K562 (cell line): Measurements from ENCODE around the gene LY6G6F. TPM values are rescaled to one million over a fixed set of nuclear protein-coding genes. Genes with fewer than 3 reads are reported as not detected.

Source experiments
- ATF2 ChIP-seq: sonication (generic); formaldehyde crosslinking; IDR thresholded peaks from 2 replicates; pipeline ENCODE4 v1.8.1; 2022; ENCODE audit warnings: missing genetic modification reagents
- ATF7 ChIP-seq: fragments of 450-650 bp; IDR thresholded peaks from 2 replicates; pipeline ENCODE4 v1.7.1; 2014; ENCODE audit warnings: mild to moderate bottlenecking, moderate library complexity
- CEBPG ChIP-seq, 3 experiments: fragments of 200-800 bp in 1 of 3; sonication (Bioruptor generic) in 1 of 3; sonication (generic) in 1 of 3; formaldehyde crosslinking in 1 of 3; IDR thresholded peaks in 2 of 3; conservative IDR thresholded peaks in 1 of 3; 2 replicates each; pipeline versions ENCODE4 v1.6.1 to v1.8.0; 2016 to 2022; ENCODE audit warnings: missing compliant biosample characterization in 2 of 3, missing genetic modification characterization in 2 of 3, mild to moderate bottlenecking in 1 of 3, missing genetic modification reagents in 1 of 3
- ETV6 ChIP-seq, 3 experiments: fragments of 150-350 bp in 1 of 3; sonication (generic) in 1 of 3; formaldehyde crosslinking in 1 of 3; IDR thresholded peaks; 2 replicates each; pipeline versions ENCODE4 v1.6.1 to v1.8.0; 2014 to 2022; ENCODE audit warnings: borderline replicate concordance in 2 of 3, low read depth in 2 of 3, antibody characterized with exemption in 1 of 3, low read length in 1 of 3, mild to moderate bottlenecking in 1 of 3, missing genetic modification reagents in 1 of 3
- EWSR1 ChIP-seq: fragments of 450-650 bp; IDR thresholded peaks from 2 replicates; pipeline ENCODE4 v1.6.1; 2018; ENCODE audit warnings: borderline replicate concordance, mild to moderate bottlenecking, low read depth, moderate library complexity; ENCODE audit not compliant: partially characterized antibody
- HDAC2 ChIP-seq: fragments of 450-650 bp; IDR thresholded peaks from 2 replicates; pipeline ENCODE4 v1.6.1; 2016; ENCODE audit warnings: mild to moderate bottlenecking
- HMGN3 ChIP-seq: IDR thresholded peaks from 2 replicates; pipeline ENCODE4 v1.6.1; 2011; ENCODE audit warnings: borderline replicate concordance, low read depth, mild to moderate bottlenecking, mixed read lengths, low read length; ENCODE audit not compliant: insufficient read length; ENCODE audit errors: extremely low read depth
- ILK ChIP-seq: fragments of 450-650 bp; IDR thresholded peaks from 2 replicates; pipeline ENCODE4 v1.6.1; 2016; ENCODE audit warnings: missing genetic modification characterization, low read depth, mild to moderate bottlenecking, missing compliant biosample characterization, moderate library complexity, borderline replicate concordance
- NR1H2 ChIP-seq: sonication (generic); formaldehyde crosslinking; IDR thresholded peaks from 2 replicates; pipeline ENCODE4 v1.4.0; 2020; ENCODE audit warnings: mild to moderate bottlenecking, missing genetic modification reagents
- RBM25 ChIP-seq: fragments of 200-400 bp; formaldehyde crosslinking; IDR thresholded peaks from 2 replicates; pipeline ENCODE4 v1.6.1; 2018; ENCODE audit warnings: low read length, low read depth, moderate library complexity; ENCODE audit not compliant: severe bottlenecking
- RFX5 ChIP-seq: IDR thresholded peaks from 2 replicates; pipeline ENCODE4 v1.6.1; 2011; ENCODE audit warnings: low read depth, mild to moderate bottlenecking, improper control_type of control experiment, low read length
- VEZF1 ChIP-seq: fragments of 200-800 bp; sonication (Bioruptor generic); IDR thresholded peaks from 2 replicates; pipeline ENCODE4 v1.6.1; 2017; ENCODE audit warnings: missing genetic modification characterization, missing compliant biosample characterization
- YY1 ChIP-seq, 3 experiments: IDR thresholded peaks; 2 replicates each; pipeline ENCODE4 v1.6.1; 2011; ENCODE audit warnings: low read length in 2 of 3, mild to moderate bottlenecking in 2 of 3, moderate library complexity in 2 of 3, borderline replicate concordance in 1 of 3, control low read depth in 1 of 3, low read depth in 1 of 3; ENCODE audit not compliant: insufficient read depth in 3 of 3, insufficient replicate concordance in 2 of 3, control insufficient read depth in 1 of 3, insufficient read length in 1 of 3; ENCODE audit errors: extremely low read depth in 1 of 3
- ZNF140 ChIP-seq: fragments of 250-450 bp; sonication (Bioruptor Pico); IDR thresholded peaks from 2 replicates; pipeline ENCODE4 v1.8.0; 2021; ENCODE audit warnings: moderate library complexity, mild to moderate bottlenecking, inconsistent platforms
- ZNF146 ChIP-seq: IDR thresholded peaks from one replicate; pipeline ENCODE4 v1.6.1; 2018; ENCODE audit warnings: missing compliant biosample characterization; ENCODE audit not compliant: unreplicated experiment
- ZNF217 ChIP-seq: sonication (generic); formaldehyde crosslinking; IDR thresholded peaks from 2 replicates; pipeline ENCODE4 v1.8.0; 2022; ENCODE audit warnings: mild to moderate bottlenecking, missing genetic modification reagents
- ZNF277 ChIP-seq: fragments of 250-450 bp; sonication (Bioruptor Pico); IDR thresholded peaks from 2 replicates; pipeline ENCODE4 v1.8.0; 2022; ENCODE audit warnings: inconsistent platforms, mild to moderate bottlenecking, moderate library complexity, borderline replicate concordance
- ZNF77 ChIP-seq: fragments of 250-450 bp; sonication (Bioruptor Pico); IDR thresholded peaks from 2 replicates; pipeline ENCODE4 v1.5.0; 2020
- ZNF830 ChIP-seq: fragments of 250-450 bp; sonication (Bioruptor Pico); IDR thresholded peaks from 2 replicates; pipeline ENCODE4 v1.5.0; 2021; ENCODE audit warnings: mild to moderate bottlenecking
- polyA plus RNA-seq, 8 experiments: library from polyadenylated mRNA; depleted of rRNA in 4 of 8; stranded (reverse) in 5 of 8; unstranded in 3 of 8; fragments of >200 nt; fragmentation: Nextera tagmentation in 2 of 8; fragmentation: Illumina TruSeq in 1 of 8; extraction: Ambion mirVana in 2 of 8; extraction: Trizol in 1 of 8; gene quantifications; 2 replicates each; pipeline versions ENCODE4 v1.2.1 to v1.2.3, GENCODE V29; 2011 to 2014; ENCODE audit warnings: inconsistent platforms in 1 of 8, missing spikeins in 1 of 8
- total RNA-seq, 7 experiments: library from RNA; depleted of rRNA in 6 of 7; stranded (reverse); fragments of >200 nt in 6 of 7; fragmentation: Illumina TruSeq in 2 of 7; extraction: Trizol in 2 of 7; gene quantifications; 2 replicates each; pipeline versions ENCODE4 v1.2.1 to v1.2.3, GENCODE V29; 2011 to 2021; ENCODE audit warnings: low replicate concordance in 1 of 7

Gene LY6G6F
- total and polyA plus RNA-seq, 9 of the 15 experiments (the other 6 are each of a cell fraction or from before 2014, with no cell fraction given) = 0.14 to 0.50 (median 0.28) TPM; not detected in 2

- TF ChIP-seq HDAC2 = peak; percentile 84
- TF ChIP-seq ZNF277 (CRISPR knock-in tag) = no peak
- no peak for TF ChIP-seq HMGN3
- TF ChIP-seq NR1H2 (CRISPR knock-in tag) = no peak
- TF ChIP-seq ILK (tag) = no peak
- TF ChIP-seq VEZF1 (CRISPR knock-in tag) = no peak
- TF ChIP-seq EWSR1 = no peak
- no peak for TF ChIP-seq ATF7
- TF ChIP-seq RBM25 = no peak
- no peak for TF ChIP-seq ZNF77 (CRISPR knock-in tag)
- peak in 1 of 2 experiments; percentile 94; a peak in 2 of 4 replicates for TF ChIP-seq ETV6 (IDR thresholded peaks at IDR 0.05; ENCODE audit: borderline replicate concordance in 1 of 2, low read depth in 2 of 2, low read length in 1 of 2)
- no peak for TF ChIP-seq ETV6 (CRISPR knock-in tag; IDR thresholded peaks at IDR 0.05; ENCODE audit: borderline replicate concordance)
- TF ChIP-seq ATF2 = no peak
- TF ChIP-seq ZNF830 (CRISPR knock-in tag) = no peak; the same call in 1 of the 2 replicates
- no peak for TF ChIP-seq ZNF146 (CRISPR knock-in tag)
- TF ChIP-seq RFX5 = no peak
- TF ChIP-seq ZNF140 (CRISPR knock-in tag) = 0 out of 2 replicates have a peak, but pooled peaks have one; percentile 50
- peak; percentile 50 for TF ChIP-seq CEBPG (CRISPR knock-in tag; IDR thresholded peaks at IDR 0.05)
- TF ChIP-seq CEBPG (tag; conservative IDR thresholded peaks at IDR 0.05 in 1 of 2, IDR thresholded peaks at IDR 0.05 in 1 of 2) = peak in 1 of 2 experiments; percentile 55; a peak in 2 of 4 replicates
- no peak for TF ChIP-seq ZNF217 (CRISPR knock-in tag)
- peak in 1 of 3 experiments; percentile 77 for TF ChIP-seq YY1 (IDR thresholded peaks at IDR 0.05; ENCODE audit: borderline replicate concordance in 1 of 3, control insufficient read depth in 1 of 3, extremely low read depth in 1 of 3, insufficient read depth in 3 of 3, insufficient read length in 1 of 3, insufficient replicate concordance in 2 of 3, low read depth in 1 of 3, low read length in 2 of 3)
Observed at GRCh38 chr6:31737991-31738979, 31.6 kb downstream of the LY6G6F start (continued).
